ENCODE measurements around the gene PRMT9. TPM values are rescaled to one million over a fixed set of nuclear protein-coding genes. Genes with fewer than 3 reads are reported as not detected.

PRMT9 gene
- total and polyA plus RNA-seq, 8 donors = 2.4 to 23.9 (median 7.0) TPM

DNA sequence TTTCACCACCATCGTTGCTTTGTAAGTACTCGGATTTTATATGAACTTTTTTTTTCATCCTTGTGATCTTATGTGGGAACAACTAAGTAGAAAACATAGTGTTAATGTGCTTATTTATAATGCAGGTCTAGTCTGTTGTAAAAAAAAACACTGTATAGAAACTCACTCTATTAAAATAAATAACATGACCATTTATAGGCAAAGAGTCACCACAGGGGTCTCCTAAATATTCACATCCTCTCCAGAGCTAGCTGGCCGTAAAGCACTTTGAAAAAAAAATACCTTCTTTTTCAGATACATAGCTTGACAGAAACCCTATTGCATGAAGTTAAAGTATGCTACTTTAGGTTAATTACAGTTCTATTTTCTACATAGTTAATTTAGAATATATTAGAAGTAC lies 55.5 kb downstream of the PRMT9 start:
- H3K4me1 ChIP-seq = no peaks in the 10 kb centered on the region
- no peaks in the 10 kb centered on the region for H3K9me3 ChIP-seq
- peaks cover 18 to 100% (median 96%) of the 10 kb centered on the region in 4 donors for H3K36me3 ChIP-seq
- no peak overlapping the region for H3K27ac ChIP-seq
- no peak for DNase-seq
- no peak for TF ChIP-seq POLR2AphosphoS5 (IDR thresholded peaks at IDR 0.05)
- TF ChIP-seq CTCF (IDR thresholded peaks at IDR 0.05) = no peak
- TF ChIP-seq EP300 (IDR thresholded peaks at IDR 0.05) = no peak
- TF ChIP-seq POLR2A (IDR thresholded peaks at IDR 0.05) = no peak
- intact Hi-C loops (cut with DNase I; ENCODE audit: low total_unique reads) = no loop called here
- H3K27me3 ChIP-seq = no peaks in the 10 kb centered on the region
- 69 to 78% (median 75%) methylated on average over 3 of the region's 3 CpGs for WGBS, 5 donors
- no peak overlapping the region for H3K4me3 ChIP-seq

DNA sequence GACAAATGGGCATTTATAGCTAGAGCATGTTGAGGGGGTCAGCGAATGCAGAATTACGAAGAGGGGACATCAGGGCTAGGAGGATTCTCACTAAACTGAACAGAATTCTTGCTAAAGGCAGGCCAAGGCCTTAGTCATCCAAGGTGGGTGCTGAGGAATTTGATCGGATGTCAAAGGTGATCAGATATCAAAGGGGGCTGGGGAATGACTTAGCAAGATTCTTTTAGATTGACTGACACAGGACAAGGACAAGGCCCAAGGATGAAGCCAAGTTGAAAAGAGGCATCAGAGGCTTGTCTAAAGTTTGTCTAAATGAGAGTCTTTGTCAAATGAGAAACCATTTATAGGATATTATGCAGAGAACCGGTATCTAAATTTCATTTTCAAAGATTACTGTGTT lies 57.1 kb downstream of the PRMT9 start:
- WGBS, 5 donors = 96 to 100% (median 98%) methylated on average over 4 of the region's 4 CpGs
- intact Hi-C loops (cut with DNase I; ENCODE audit: low total_unique reads) = no loop called here
- no peak for DNase-seq
- no peak overlapping the region for H3K27ac ChIP-seq
- peaks cover 0 to 13% (median 7%) of the 10 kb centered on the region in 4 donors for H3K4me1 ChIP-seq
- no peaks in the 10 kb centered on the region for H3K27me3 ChIP-seq
- peaks cover 9 to 97% (median 95%) of the 10 kb centered on the region in 4 donors for H3K36me3 ChIP-seq
- H3K9me3 ChIP-seq = no peaks in the 10 kb centered on the region
- H3K4me3 ChIP-seq = no peak overlapping the region
- TF ChIP-seq POLR2AphosphoS5 (IDR thresholded peaks at IDR 0.05) (no peak), EP300 (IDR thresholded peaks at IDR 0.05) (no peak), CTCF (IDR thresholded peaks at IDR 0.05) (no peak), POLR2A (IDR thresholded peaks at IDR 0.05) (no peak)

- Histone ChIP-seq H3K27me3 (no peaks in the 10 kb centered on the region), H3K9me3 (no peaks in the 10 kb centered on the region), H3K27ac (no peak overlapping the region), H3K4me1 (peaks cover 4 to 24% (median 15%) of the 10 kb centered on the region in 4 donors), H3K4me3 (no peak overlapping the region), H3K36me3 (peaks cover 9 to 85% (median 83%) of the 10 kb centered on the region in 4 donors)
- 81 to 93% (median 85%) methylated on average over 6 of the region's 6 CpGs for WGBS, 5 donors
- DNase-seq = no peak
- intact Hi-C loops (cut with DNase I; ENCODE audit: low total_unique reads) = no loop called here
- TF ChIP-seq CTCF (IDR thresholded peaks at IDR 0.05) = no peak
- TF ChIP-seq EP300 (IDR thresholded peaks at IDR 0.05) = no peak
- no peak for TF ChIP-seq POLR2A (IDR thresholded peaks at IDR 0.05)
- no peak for TF ChIP-seq POLR2AphosphoS5 (IDR thresholded peaks at IDR 0.05)
These were observed 58.2 kb downstream of the PRMT9 start for GRCh38 chr4:147625733-147626132.

DNA sequence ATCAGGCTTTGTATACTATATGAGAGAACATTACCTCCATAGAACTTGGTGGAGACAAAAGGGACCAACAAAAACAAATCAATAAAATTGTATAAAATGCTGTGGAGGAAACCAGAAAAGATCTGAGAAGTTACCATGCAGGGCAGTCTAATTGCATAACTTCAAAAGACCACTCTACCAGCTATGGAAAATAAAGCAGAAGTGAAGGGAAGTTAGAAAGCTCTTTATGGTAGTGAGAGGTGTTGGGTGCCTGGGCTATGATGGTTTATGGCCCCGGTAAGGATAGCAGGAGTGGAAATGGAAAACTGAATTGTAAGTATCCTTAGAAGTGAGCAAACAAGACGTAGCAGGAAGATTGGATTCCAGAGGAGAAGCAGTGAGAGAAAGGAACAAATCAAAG lies 63.6 kb downstream of the PRMT9 start:
- Histone ChIP-seq H3K27me3 (no peaks in the 10 kb centered on the region), H3K4me3 (peak overlapping the region in 1 of 4 donors; percentile 2), H3K9me3 (no peaks in the 10 kb centered on the region), H3K27ac (no peak overlapping the region), H3K4me1 (peaks cover 33 to 61% (median 48%) of the 10 kb centered on the region in 4 donors), H3K36me3 (peaks cover 9 to 31% (median 29%) of the 10 kb centered on the region in 4 donors)
- intact Hi-C loops (cut with DNase I; ENCODE audit: low total_unique reads) = no loop called here
- 51 to 83% (median 61%) methylated on average over 2 of the region's 2 CpGs for WGBS, 5 donors
- no peak for TF ChIP-seq POLR2A (IDR thresholded peaks at IDR 0.05)
- no peak for TF ChIP-seq EP300 (IDR thresholded peaks at IDR 0.05)
- TF ChIP-seq CTCF (IDR thresholded peaks at IDR 0.05) = no peak
- TF ChIP-seq POLR2AphosphoS5 (IDR thresholded peaks at IDR 0.05) = no peak
- no peak for DNase-seq
